Activated CD4-positive, alpha-beta T cell treated with anti-CD3 and anti-CD28 coated beads, Interleukin-2, amount 50 U/mL, for 48 hours (primary cell): ENCODE data around the gene MRPL58.
"Not testable (repeated sequence)": the region's sequence is repeated elsewhere in the genome, so short reads cannot be mapped to it uniquely, and the experiment has no call there.

ENCODE experiments used
- DNase-seq, 2 experiments: peaks; one replicate each; pipeline ENCODE4 v3.0.0-alpha.2; 2020

MRPL58 gene

DNA sequence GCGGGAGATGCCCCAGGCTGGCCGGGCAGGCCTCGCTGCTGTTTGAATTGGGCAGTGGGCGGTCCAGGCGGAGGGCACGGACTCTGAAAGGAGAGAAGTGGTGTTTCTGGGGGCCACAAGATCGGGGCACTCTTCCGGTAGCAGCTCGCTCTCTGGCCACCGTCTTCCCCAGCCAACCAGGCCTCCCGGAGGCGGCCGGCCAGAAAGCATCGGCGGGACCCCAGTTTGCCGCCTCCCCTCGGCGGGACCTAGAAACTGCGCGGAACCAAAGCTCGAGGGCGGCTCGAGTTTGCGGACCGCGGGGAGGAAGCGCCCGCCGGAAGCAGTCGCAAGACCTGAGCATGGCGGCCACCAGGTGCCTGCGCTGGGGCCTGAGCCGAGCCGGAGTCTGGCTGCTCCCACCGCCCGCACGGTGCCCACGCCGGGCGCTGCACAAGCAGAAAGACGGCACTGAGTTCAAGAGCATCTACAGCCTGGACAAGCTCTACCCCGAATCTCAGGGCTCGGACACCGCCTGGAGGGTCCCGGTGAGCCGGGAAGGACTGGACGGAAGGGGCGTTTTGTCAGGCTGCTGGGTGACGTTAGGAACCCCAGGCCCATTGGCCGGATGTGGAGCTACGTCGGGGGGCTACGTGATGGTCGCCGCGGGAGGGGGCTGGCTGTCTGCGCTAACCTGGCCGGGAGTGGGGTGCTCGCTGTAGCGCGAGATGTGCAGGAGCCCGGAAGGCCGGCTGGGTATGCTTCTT lies at the start of gene MRPL58:
Gene MRPL58, plus strand, starts transcription at position 325 of the 746 bp plus-strand sequence. Its CDS starts 17 bp downstream, at position 342.
- peak; percentile 82 to 85 for DNase-seq

- no peak for DNase-seq
Measured at GRCh38 chr17:74963656-74964055, 48.8 kb upstream of the MRPL58 start.

DNA sequence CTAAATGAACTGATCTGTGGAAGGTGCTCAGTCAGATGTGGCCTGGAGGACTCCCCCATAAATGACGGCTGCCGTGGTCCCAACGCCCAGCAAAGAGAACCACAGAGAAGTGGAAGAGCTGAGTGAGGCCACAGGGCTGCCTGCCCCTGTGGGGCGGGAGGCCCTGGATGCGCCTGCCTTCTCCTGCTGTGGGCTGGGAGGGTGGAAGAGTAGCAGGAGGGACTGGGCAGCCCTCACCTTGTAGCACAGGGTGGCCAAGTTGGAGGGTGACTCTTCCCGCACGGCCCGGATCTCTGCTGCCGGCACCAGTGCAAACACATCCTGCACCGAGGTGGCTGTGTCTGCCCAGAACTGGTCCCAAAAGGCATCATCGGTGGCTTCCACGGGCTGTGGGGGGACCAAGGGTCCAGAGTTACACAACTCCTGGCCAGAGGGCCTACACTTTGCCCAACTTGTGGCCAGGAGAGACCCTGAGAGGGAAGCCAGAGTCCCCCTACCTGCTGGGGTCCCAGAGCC lies 48.2 kb upstream of the MRPL58 start:
- DNase-seq, result no peak

GRCh38 chr17:74964988-74965622 lies 47.4 kb upstream of the MRPL58 start:
- DNase-seq, result no peak

DNA sequence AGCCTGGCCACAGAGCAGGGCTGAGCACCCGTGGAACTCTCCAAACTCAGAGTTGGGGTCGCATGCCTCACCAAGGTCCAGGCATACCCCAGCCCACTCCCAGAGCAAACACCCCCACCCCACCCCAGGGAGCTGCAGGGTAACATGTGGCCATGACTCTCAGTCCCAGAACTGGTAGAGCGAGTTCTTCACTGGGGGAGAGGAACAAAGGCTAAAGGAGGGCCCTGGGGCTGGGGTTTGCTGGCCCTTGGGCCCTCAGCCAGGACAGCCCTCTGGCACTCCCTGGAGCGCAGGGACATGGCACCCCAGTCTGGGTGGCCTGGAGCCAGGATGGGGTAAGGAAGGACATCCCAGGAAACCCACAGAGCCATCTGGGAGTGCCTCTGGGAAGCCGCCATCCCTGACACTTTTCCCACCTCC lies 44.1 kb upstream of the MRPL58 start:
- DNase-seq, result no peak

DNA sequence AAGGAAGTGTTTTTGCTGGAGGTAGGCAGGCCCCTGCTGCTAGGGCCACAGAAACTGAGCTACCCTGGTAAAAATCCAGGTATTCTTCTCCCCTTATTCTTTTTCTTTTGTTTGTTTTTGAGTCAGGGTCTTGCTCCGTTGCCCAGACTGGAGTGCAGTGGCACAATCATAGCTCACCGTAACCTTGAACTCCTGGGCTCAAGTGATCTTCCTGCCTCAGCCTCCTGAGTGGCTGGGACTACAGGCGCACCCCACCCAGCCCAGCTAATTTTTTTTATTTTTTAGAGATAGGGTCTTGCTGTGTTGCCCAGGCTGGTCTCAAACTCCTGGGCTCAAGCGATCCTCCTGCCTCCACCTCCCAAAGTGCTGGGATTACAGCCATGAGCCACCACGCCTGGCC lies 43.0 kb upstream of the MRPL58 start:
- DNase-seq, result not testable (repeated sequence)

- DNase-seq, result no peak
Measured at GRCh38 chr17:74970395-74970794, 42.1 kb upstream of the MRPL58 start.

DNA sequence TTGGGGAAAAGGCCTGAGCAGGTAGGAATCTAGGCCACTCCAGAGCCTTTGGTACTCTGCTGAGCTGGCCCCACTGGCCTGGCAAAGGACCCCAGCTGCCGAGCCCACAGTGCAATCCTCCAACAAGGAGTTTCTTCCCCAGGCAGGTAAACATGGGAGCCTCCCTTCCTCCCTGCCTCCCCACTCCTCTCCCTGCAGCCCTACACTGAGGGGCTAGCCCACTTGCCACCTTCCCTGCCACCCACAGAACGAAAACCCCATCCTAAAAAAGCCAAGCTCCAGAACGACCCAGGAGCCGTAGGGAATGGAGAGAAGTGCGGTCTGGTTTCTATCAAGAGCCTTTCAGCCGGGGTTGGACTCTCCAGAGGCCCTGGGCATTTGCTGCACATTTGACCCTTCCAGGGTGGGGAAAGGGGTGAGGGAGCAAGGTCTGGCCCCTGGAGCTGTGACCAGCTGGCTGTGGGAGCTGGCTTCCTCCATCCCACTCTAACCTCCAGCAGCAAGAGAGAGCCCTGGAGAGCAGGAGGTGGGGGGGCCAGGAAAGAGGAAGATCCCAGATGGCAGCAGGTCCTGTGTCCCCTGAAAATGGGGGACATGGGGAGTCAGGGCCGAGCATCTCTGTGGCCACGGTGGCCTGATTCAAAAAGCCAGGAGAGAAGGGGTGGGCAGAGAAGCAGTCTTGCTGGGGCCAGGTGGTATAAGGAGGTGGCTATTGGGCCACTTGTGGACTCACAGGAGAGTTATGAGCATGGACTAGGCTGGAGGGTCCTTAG lies 41.2 kb upstream of the MRPL58 start:
- no peak for DNase-seq

DNA sequence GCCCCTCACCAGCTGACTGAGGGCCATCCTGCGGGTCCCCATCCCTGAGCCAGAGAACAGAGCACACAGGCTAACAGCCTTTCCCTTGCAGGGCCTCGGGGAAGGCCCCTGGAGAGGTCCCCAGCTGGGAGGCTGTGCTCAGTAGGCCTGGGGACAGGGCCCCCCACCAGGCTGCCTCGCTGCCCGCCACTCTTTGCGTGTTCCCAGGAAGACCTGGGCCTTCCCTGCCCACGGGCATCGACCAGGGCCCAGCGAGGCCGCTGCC lies 40.7 kb upstream of the MRPL58 start:
- DNase-seq, result no peak

DNA sequence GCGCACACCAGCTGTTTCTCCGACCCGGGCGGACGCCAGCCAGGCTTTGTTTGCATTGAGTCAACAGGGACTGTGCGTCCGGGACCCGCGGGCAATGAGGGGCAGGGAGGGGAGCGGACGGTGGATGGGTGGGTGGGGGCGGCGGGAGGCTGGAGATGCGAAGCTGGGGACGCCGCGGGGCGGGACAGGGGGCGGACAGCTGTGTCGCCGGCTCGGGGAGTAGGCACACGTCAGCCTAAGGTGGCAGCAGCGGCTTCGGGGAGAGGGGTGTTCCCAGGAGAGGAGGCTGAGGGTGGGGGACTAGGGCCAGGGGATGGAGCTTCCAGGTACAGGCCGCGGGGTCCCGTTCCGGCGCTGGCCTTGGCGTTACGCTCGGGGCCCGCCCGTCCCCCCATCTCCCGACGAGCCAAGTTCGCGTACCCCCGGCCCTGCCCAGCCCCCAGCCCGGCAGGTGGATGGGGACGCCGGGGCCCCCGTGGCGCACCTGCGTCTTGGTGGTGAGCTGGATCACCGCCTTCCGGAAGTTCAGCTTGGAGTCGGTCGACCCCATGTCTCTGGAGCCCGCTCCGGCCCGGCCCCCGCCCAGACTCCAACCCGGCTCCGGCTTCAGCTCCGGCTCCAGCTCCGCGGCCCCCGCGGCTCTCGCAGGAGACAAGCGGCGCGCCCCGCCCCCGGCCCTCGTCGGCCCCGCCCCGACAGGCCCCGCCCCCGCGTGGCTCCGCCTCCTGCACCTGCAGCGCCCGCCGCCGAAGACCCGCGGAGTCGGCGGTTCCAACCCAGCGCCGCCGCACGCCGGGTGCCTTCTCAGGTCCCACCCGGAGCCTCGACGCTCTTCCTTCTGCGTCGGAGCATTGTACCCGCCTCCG lies 40.1 kb upstream of the MRPL58 start, which contains the start of gene HID1:
Gene HID1, minus strand, starts transcription at position 653 of the 866 bp plus-strand sequence. Its CDS starts 103 bp downstream, at position 550.
- DNase-seq, result peak; percentile 76 to 77

DNA sequence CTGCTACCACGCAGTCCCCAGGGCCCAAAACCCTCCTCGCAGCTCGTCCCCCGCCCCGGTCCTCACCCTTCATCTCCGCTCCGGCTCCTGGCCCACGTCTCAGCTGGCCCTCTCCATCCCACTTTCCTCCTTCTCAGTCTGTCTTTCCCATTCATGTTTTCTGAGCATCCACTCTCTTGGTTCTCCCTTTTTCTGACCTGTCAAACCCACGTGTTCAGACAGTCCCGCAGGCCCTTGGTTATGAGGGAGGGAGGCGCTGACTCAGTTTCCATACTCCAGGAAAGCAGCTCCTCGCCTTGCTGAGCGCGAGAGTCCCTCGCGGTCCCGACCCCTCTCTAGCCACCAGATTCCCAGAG lies 39.5 kb upstream of the MRPL58 start:
- DNase-seq, result peak in 1 of 2 experiments; percentile 12

DNA sequence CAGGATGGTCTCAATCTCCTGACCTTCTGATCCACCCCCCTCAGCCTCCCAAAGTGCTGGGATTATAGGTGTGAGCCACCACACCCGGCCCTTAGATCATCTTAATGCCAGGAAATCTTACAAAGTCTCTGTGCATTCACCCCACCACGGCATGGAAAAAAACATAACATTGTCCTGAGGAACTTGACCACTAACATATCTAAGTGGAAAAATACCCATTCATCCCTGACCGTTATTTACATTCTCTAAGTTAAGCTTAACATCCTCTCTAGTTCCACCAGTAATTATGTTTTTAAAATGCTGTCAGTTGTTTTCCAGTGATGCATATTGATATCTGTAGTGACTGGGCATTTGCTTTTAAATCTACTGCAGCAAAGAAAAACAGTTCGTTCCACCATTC lies 36.5 kb upstream of the MRPL58 start:
- DNase-seq, result no peak

DNA sequence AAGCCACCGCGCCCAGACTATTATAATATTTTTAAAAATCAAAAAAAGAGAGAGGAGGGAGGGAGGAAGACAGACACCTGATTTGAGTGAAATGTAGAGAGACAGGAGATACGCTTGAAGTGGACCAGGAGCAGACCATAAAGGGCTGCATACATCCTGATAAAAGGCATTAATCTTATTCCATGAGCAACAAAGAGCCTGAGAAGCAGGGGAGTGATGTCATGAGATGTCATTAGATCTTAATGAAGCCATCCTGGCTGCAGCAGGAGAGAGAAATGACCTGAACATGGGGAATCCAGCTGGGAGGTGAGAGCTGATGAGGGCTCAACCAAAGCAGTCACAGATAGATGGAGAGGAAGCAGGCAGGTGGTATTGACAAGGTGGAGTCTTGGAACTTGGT lies 34.7 kb upstream of the MRPL58 start:
- DNase-seq, result no peak

DNA sequence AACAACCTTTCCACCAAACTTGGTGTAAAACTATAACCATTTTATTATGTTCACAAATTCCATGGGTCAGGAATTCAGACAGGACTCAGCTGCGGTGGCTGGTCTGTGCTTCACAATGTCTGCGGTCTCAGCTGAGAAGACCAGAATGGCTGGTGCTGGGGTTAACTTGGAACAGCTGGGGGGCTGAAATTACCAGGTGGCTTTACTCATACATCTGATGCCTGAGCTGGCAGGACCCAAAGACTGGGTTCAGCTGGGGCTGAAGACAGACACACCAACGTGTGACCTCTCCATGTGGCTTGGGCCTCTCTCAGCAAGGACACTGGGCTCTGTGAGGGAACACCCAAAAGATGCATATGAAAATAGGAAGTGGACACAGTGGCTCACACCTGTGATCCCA lies 34.2 kb upstream of the MRPL58 start:
- DNase-seq, result no peak

DNA sequence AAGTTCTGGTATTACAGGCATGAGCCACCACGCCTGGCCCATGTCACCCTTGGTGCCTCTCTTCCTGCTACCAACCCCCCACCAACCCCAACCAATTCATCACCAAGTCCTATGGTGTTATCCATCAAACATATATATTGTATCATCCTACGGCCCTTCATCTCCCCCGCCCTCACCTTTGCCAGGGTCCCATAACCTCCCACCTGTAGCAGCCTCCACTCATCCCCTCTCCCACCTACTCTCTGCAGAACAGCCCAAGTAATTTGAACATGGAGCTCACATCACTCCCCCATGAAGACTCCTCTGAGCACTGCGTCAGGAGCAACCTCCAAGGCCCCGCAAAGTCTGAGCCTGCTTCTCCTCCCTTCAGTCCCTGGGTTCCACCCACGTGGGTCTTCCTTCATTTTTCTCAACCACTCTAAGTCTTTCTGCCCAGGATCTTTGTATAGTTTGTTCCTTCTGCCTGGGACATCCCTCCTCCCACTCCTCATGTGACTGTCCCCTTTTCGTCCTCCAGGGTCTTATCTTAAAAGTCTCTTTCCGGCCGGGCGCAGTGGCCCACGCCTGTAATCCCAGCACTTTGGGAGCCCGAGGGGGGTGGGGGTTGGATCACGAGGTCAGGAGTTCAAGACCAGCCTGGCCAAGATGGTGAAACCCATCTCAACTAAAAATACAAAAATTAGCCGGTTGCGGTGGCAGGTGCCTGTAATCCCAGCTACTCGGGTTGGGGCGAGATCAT lies 32.9 kb upstream of the MRPL58 start:
- no peak for DNase-seq

DNA sequence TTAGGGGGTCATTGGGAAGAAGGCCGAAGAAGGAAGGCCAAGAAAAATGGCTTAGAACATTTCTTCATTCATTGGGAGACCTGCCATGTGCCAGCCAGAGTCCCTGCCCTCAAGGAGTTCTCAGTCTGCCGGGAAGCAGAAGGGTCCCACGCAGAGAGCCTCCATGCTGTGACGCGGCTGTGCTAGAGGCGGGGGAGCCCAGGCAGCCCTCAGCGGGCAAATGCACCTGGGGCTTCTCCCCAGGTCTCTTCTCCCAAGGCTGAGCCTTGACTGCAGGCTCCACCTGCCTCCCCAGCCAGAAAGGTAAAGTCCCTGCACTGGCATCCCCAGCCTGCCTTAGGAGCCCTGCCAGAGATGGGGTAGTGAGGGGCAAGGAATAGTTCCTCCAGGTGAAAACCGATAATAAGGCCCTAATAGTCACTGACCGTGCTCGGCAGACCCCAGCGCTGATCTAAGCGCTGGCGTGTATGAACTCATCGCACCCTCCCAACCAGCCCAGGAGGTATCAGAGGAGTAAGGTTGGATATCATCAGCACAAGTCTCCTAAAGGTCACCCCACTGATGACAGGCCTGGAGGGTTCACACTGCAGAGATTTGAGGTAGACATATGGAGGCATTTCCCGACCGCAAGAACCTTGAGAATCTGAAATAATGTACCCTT lies 31.0 kb upstream of the MRPL58 start:
- no peak for DNase-seq

DNA sequence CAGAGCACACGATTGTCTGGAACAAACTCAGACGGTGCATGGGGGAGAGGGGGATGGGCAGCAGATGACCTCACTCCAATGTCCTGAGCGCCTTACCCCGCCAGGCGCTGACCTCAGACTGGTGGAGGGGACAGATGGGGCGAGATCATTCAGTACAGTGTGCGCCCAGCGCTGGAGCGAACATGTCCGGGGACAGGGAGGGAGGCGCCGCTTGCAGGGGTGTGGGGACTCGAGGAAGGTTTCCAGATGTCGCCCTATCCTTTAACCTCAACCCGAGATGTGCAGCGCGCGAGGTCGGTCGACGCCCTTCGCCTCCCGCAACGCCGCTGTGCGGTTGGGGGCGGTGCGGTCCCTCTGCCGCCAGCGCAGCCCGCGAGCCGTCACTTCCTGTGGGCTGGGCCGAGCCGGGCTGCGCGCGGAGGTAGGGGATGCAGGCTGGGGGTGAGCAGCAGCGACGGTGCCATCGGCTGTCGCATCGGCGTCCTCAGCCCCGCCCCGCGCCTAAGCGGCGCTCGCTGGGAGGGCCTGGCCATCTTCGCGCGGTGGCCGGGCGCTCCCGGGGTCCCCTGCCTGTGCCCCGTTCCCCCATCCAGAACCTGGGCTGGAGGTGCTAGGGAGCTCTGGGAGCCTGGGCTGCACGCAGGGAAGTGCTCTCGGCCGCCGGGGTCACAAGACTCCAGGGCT lies 30.3 kb upstream of the MRPL58 start:
- peak; percentile 79 to 82 for DNase-seq

DNA sequence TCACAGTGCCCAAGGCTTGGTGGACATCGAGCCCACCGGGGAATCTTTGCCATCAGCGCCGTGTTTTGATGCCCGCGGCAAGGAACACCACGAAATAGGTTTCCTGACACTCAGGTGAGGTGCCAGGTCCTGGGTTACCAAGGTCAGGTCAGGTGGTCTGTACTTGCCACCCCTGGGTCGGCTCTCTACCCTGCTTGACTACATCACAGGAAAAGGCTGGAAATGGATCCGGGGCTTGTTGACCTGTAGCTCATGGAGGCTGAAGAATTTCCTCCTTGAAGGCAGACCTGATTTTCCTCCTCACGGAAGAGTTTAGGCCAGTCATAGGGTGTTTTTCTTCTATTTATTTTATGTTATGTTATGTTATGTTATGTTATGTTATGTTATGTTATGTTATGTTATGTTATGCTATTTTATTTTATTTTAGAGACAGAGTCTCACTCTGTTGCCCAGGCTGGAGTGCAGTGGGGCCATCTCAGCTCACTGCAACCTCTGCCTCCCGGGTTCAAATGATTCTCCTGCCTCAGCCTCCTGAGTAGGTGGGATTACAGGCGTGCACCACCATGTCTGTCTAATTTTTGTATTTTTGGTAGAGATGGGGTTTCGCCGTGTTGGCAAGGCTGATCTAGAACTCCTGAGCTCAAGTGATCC lies 29.7 kb upstream of the MRPL58 start:
- not testable (repeated sequence) for DNase-seq

GRCh38 chr17:74986206-74986576 lies 26.3 kb upstream of the MRPL58 start:
- no peak for DNase-seq

DNA sequence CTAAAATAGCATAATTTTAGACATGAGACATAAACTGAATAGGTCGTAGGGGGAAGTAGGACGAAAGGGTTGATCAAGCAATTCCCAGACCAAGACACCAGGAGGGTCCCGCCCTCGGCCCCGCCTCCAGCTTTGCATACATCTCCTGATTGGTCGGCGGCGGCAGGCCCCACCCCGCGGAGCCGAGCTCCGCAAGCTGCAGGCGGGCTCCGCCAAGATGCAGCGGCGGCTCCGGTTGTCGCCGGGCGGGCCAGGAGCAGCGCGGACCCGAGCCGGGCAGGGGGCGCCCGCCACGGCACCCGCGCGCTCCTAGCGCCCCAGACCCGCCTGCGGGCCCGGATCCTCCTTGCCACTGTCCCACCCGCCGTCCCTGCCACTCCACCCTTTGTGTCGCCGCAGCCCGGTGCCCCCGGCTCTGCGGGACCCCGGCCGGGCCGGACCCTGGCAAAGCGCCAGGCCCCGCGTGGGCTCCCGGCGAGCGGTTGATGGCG lies 25.0 kb upstream of the MRPL58 start, which contains the start of gene CDR2L:
Gene CDR2L, plus strand, starts transcription at position 215 of the 491 bp plus-strand sequence. CDS start 412 bp downstream, outside the sequence.
- DNase-seq, result peak; percentile 95 to 96
